NCI-H2196 treated with DMSO at 0.1 percent for 48 hours (cell line): Measurements from ENCODE around the gene XRRA1.

ENCODE experiments used
- DNase-seq: peaks from one replicate; lab custom pipeline; 2025; ENCODE audit not compliant: unreplicated experiment; lab: John Stamatoyannopoulos, UW

XRRA1 gene

DNA sequence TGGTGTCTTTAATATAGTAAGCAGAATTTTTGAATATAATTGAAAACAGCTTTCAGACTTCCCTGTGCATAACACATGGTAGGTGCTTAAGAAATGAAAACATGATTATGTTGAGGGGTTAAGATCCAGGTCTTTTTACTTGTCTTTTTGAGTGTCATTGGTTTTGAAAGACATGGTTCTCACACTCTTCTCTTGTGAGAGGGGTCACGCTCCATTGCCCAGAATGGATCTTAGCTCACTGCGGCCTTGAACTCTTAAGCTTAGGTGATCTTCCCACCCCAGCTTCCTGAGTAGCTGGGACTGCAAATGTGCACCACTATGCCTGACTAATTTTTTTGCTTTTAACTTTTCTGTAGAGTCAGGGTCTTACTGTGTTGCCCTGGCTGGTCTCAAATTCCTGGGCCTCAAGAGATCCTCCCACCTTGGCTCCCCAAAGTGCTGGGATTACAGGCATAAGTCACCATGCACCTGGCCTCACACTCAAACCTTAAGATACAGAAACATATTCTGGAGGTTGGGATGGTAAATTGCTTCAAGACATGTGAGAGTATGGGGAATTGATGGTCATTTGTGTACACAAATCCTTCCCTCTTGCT lies 1.6 kb upstream of the XRRA1 start:
- no peak for DNase-seq

DNA sequence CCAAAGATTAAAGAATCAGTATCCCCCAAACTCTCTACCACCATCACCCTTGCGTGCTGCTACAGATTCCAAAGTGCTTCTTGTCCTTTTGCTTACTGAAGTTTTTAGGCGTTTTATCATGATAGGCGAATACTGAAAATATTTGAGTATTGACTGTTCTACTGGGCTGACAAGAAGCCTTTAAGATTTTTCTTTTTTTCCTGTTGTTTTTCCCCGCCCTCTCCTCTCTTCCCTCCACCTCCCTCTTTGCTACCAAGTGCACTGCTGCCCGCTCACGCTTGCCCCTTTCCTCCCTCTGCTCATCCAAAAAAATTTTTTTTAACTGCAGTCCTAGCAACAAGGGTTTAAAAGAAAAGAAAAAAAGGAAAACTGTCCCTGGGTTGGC lies 854 bp upstream of the XRRA1 start:
- DNase-seq = no peak

- no peak for DNase-seq
Observed at GRCh38 chr11:74948546-74948897, 369 bp downstream of the XRRA1 start.

DNA sequence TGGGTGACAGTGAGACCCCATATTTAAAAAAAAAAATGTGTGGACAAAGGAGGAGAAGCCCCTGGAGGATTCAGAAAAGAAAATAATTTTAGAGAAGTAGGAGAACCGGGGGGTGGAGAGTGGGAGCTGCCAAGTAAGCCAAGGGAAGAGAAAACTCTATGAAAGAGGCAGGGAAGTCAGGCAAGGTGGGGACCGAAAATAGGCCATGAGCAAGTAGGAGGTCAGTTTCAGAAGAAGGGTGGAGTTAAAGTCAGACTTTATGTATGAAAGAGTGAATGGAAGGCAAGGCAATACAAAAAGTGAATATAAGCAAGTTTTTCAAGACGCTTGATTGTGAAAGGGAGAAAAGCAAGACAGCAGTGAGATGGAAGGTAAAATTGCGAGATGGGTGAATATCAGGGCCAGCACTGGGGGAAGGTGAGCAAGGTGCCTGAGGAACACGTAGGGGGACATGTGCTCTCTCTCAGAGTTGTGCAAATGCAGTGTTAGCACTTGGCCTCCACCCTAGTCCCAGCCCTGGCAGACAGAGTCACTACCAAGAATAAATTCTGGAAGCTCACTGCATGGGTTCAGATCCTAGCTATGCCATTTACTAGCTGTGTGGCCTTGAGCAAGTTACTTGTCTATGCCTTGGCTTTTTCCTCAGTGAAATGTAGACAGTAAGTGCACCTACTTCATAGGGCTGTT lies 6.7 kb downstream of the XRRA1 start:
- no peak for DNase-seq

GRCh38 chr11:74941492-74941891 lies 7.4 kb downstream of the XRRA1 start:
- no peak for DNase-seq

DNA sequence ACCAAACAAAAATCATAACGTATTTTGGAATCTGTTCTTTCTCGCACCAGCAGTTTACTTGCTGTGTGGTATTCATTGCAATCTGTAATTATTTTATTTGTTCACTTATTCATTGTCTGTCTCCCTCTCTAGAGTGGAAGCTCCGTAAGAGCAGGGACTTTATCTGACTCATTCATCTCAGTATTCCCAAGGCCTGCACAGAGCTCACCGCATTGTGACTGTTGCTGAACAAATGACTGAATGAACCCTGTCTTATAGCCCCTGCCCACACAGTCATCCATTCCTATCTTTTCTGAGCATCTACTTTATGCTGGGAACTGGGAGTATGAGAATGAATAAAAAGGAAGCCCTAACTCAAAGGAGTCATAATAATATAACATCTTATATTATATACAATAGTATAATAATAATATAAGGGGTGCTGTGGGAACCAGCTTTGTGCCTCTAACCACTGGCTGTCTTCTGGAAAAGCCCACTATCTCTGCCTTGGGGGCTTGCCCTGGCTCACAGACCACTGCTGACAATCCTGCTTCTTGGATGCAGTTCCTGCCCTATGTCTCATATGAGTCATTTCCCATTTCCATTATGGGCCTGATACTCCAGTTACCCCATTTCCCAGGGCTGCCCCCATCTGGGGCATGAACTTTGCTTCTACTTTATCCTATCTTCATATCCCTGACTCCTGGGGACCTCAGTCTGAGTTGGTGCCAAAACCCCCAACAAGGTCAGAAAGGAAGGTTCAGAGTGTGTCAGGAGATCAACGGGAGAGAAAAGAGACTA lies 11.0 kb downstream of the XRRA1 start:
- DNase-seq = no peak

DNA sequence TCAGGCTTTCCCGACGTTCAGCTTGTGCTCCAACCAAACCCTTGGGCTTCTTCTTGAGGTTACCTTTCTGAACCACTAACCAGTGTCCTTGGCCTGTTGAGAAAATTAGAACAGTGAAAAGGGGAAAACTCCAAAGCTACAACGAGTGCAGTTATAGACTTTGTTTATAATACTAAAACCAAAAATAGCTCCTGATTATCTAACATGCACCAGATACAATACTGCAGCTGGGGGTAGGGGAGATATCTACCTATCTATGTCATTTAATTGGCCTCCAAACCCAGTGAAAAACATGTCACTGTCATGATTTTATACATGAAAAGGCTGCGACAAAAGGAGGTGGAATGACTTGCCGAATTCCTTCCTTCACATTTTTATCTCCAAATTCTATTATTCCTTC lies 11.9 kb downstream of the XRRA1 start:
- no peak for DNase-seq

DNA sequence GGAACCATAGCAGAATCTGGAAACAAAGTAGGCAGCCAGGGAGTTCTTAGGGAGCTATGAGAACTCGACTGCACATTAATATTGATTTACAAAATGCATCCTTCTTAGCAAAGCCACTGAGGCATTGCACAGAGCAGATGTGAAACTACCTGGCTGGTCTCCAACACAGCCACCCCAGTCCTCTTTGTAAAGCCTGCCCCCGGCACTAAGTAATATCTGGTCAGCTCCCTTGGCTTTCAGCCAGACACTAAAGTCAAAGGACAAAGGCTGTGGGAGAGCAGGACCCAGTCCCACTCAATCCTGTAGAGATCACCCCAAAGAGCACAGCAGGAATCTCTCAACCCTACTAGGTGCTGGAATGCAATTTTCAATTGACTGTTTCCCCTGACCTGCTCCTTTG lies 12.8 kb downstream of the XRRA1 start:
- no peak for DNase-seq

- no peak for DNase-seq
Observed at GRCh38 chr11:74935285-74935684, 13.6 kb downstream of the XRRA1 start.

- DNase-seq = no peak
Observed at GRCh38 chr11:74933765-74934164, 15.1 kb downstream of the XRRA1 start.

DNA sequence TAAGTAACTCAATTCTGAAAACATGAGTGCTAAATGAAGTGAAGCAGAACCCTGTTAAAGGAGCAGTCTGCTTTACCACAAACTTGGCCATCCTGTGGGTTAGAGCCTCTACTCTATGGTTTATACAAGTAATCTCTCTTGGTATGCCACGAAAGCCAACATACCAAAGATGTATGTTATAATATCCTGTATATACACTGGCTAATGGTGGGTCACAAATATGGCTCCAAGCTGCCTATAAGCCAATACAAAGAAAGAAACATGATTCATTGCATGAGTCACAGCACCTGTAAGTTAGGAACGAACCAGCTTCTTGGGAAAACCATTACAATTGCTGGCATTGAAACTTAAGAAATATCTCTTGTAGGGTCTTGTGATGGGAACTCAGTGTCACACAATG lies 16.1 kb downstream of the XRRA1 start:
- no peak for DNase-seq

DNA sequence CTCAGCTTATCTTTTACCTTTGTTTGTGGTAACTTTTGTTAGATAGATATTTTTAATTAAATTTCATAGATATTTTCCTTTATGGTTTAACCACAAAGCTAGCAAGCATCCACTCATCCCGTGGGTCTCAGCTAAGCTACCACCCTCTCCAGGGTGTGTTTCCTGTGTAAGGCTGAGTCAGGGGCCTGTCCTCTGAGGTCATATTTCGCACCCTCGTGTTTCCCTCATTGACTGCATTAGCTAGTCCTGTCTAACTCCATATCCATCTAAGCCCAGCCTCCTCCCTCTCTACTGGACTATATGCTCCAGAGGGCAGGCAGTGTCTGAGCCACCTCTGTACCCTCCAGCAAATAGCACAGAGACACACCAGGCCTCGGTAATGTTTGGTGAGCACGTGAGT lies 16.7 kb downstream of the XRRA1 start:
- DNase-seq = no peak

- DNase-seq = peak; percentile 81
Observed at GRCh38 chr11:74929431-74930363, 19.2 kb downstream of the XRRA1 start.

DNA sequence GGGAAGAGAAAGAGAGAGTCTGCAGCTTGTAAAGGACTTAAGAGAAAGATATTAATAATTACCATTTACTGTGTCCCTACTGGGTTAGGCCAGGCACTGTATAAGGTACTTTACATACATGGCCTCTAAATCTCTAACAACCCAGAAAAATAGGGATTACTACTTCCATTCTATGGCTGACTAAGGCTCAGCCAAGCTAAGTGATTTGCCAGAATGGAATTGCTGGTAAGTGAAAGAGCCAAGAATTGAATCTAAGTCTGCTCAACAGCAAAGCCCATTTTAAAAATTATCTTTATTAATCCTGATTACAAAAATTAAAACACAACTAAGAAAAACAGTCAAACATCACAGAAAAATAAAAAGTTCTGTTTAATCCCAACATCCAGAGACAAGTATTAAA lies 21.4 kb downstream of the XRRA1 start:
- no peak for DNase-seq

DNA sequence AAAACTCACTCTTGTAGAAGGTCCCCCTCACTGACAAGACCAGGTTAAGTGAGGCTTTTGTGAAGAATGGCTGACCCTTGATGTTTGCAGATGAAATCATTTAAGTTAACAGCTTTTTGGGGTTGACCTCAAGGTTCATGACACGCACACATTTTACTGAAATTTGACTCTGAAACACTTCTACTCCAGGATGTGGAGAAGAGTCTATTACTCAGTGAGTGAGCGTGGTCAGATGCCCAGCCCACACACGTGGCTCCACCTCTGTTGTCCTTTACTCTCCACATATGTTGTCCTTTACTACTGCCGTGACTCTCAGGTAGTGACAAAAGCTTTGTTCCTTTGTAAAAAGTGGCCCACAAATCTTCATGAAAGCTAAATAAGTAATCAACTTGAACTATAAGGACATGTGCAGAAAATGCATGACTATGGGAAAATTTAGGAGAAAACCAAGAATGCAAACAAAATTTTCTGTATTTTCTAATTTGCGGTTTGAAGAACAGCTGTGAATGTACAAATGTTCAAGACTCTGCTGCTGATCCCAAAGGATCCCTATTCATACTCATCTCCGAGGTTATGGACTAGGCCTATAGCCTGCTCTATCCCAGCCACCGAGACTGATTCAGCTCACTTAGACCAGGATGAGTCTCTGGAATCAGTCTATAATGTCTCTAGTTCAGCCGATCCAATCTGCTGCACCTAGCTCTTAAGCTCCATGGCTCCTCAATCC lies 22.4 kb downstream of the XRRA1 start:
- no peak for DNase-seq

DNA sequence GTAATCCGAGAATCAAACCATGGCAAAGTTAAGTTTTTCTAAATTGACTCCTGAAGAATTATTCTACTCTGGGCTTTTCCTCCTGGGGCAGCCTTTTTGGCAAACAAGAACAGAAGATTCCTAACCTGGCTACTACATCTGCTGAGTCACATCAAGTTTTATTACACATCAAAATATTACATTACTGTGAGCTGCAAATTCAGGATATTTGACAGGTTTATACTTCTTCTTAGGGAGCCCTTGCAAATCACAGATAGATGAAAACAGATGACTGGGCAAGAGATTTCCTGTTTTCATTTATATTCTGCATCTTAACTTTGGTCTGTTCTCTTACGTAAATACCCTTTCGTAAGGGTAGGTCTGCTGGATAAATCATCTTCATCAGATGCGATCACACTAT lies 23.6 kb downstream of the XRRA1 start:
- DNase-seq = no peak

DNA sequence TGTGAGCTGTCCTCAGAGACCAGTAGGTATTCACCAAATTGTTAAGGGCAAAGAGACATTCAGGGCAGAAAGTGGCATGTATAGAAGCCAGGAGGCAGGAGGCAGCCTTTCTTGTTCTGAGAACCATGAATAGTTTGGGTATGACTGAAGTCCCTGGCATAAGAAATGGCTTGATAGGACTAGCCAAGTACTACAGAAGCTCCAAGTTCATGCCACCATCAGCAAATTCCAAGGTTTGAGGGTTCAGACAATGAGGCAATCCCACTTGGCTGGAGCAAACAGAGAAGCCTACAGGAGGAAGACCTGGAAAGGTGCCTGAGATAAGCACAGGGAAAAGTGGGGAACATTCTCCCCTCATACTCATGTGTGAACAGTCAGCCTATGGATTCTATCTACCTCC lies 25.8 kb downstream of the XRRA1 start:
- no peak for DNase-seq

DNA sequence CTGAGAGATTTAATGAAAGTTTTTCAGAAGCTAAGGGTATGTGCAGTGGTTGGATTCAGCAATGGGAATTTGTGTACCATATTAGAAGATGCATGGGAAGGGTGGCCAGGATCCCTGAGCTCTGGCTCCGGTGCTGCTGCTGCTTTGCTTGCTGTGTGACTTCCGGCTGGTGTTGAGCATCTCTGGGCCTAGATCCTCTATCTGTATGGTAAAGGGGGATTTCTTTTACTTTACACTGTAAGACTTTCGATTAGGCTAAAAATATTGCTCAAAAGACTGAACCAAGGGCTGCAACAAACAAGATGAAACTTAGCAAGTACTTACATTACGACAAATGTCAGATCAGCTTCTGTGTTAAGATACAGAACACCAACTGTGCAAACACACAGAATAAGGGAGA lies 39.1 kb downstream of the XRRA1 start:
- DNase-seq = no peak

DNA sequence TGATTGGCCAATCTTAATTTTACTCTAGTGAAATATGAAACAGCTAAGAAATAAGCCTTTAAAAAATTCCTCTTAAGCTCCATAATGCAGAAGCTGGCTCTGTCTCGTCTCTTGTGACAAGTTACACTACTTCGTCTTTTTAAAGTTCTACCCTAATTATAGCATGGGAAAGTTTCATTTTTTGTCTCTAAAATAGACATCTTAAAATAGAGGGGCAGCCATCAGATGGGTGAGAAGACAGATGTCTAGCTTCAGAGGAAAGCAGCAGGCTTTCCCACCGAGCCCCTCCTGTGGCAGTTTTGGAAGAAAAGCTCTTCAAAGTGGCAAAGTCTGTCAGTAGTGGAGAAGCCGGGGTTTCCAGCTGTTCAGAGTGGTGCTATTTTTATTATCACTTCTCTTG lies 39.5 kb downstream of the XRRA1 start:
- DNase-seq = no peak

DNA sequence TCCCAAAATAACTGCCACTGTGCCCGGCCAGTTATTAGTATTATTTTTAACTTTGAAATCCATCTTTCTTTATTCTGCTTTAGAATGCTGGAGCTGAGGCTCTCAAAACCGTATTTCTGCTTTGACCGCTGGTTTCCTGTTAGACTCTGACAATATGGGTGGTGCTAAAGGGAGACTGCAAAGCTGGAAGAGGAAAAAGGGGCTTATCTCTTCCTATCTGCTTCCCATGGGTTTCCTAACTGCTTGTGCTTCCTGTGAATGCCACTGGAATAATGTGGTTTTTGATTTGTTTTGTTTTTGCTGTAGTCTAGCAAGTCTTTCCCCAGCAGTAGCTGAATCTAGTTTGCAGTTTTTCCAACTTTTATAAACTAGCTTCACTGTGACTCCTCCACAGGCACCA lies 43.6 kb downstream of the XRRA1 start:
- no peak for DNase-seq

GRCh38 chr11:74902342-74902741 lies 46.5 kb downstream of the XRRA1 start:
- DNase-seq = no peak
